Astrocyte (in vitro differentiated cells and primary cell): Measurements from ENCODE around the gene GRIK1.

Experiments used
- CTCF ChIP-seq: IDR thresholded peaks from 2 replicates; pipeline ENCODE4 v1.5.1; 2011; ENCODE audit warnings: low read depth, mild to moderate bottlenecking, inconsistent platforms, low read length, moderate library complexity; ENCODE audit not compliant: insufficient read depth
- EZH2 ChIP-seq: IDR thresholded peaks from 2 replicates; pipeline ENCODE4 v1.6.1; 2012; ENCODE audit warnings: mild to moderate bottlenecking, low read length, inconsistent platforms; ENCODE audit not compliant: insufficient read depth

GRCh38 chr21:29851611-29852010 is 88.2 kb downstream of the GRIK1 start:
- TF ChIP-seq CTCF (no peak), EZH2 (no peak)
